Esophagus muscularis mucosa (tissue), 3 donors: ENCODE measurements around the gene RCE1.

Experiments
- CTCF ChIP-seq, 3 experiments: fragments of 200-600 bp in 2 of 3; fragments of 450-650 bp in 1 of 3; sonication (generic) in 2 of 3; IDR thresholded peaks; one replicate each; pipeline ENCODE4 v1.5.1; 2017 to 2019; ENCODE audit warnings: antibody characterized with exemption in 3 of 3, mild to moderate bottlenecking in 2 of 3, moderate library complexity in 1 of 3
- POLR2AphosphoS5 ChIP-seq, 2 donors: sonication (generic); formaldehyde crosslinking; IDR thresholded peaks; one replicate each; pipeline ENCODE4 v1.6.1; 2017; ENCODE audit warnings: antibody characterized with exemption in 2 of 2

GRCh38 chr11:66879999-66880398, 36.8 kb downstream of the RCE1 start:
- TF ChIP-seq CTCF (IDR thresholded peaks at IDR 0.05) = no peak
- TF ChIP-seq POLR2AphosphoS5 (IDR thresholded peaks at IDR 0.05) = no peak
